ENCODE measurements around the gene RUVBL2. TPM values are rescaled to one million over a fixed set of nuclear protein-coding genes. Genes with fewer than 3 reads are reported as not detected.

Gene RUVBL2
- polyA plus RNA-seq, 1 donor from 2014 or later, result 184 TPM

DNA sequence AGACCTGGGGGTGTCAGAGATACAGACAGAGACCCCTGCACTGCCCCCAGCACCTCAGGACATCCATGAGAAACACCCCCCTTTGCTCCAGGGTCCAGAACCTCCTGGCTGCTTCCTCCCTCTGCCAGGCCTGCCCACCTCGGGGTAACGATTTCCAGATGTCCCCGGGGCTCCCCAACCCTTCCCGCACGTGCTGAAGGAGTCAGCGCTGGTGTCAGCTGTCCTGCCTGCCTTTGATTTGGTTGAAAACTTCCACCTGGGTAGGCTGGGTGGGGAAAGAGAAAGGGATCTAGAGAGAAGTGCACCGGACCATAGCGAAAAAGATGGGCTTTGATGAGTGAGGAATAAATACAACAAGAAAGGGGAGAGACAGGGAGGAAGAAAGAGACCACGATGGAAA lies 65.4 kb downstream of the RUVBL2 start:
- peaks cover 32% of the 10 kb centered on the region for H3K27me3 ChIP-seq (ENCODE audit: insufficient read depth, low read depth, low read length)
- no peaks in the 10 kb centered on the region for H3K9me2 ChIP-seq (ENCODE audit: insufficient read depth, low read length)
- H3K9me3 ChIP-seq (ENCODE audit: low read length), result no peaks in the 10 kb centered on the region
- no peaks in the 10 kb centered on the region for H4K20me1 ChIP-seq (ENCODE audit: insufficient read depth)
- no peak overlapping the region for H2AFZ ChIP-seq (ENCODE audit: low read depth, low read length)
- H3K79me2 ChIP-seq (replicated peaks; ENCODE audit: insufficient read depth, low read length), result no peaks in the 10 kb centered on the region
- H3K9ac ChIP-seq (ENCODE audit: low read length), result no peak overlapping the region
- TF ChIP-seq, protein P1, sequence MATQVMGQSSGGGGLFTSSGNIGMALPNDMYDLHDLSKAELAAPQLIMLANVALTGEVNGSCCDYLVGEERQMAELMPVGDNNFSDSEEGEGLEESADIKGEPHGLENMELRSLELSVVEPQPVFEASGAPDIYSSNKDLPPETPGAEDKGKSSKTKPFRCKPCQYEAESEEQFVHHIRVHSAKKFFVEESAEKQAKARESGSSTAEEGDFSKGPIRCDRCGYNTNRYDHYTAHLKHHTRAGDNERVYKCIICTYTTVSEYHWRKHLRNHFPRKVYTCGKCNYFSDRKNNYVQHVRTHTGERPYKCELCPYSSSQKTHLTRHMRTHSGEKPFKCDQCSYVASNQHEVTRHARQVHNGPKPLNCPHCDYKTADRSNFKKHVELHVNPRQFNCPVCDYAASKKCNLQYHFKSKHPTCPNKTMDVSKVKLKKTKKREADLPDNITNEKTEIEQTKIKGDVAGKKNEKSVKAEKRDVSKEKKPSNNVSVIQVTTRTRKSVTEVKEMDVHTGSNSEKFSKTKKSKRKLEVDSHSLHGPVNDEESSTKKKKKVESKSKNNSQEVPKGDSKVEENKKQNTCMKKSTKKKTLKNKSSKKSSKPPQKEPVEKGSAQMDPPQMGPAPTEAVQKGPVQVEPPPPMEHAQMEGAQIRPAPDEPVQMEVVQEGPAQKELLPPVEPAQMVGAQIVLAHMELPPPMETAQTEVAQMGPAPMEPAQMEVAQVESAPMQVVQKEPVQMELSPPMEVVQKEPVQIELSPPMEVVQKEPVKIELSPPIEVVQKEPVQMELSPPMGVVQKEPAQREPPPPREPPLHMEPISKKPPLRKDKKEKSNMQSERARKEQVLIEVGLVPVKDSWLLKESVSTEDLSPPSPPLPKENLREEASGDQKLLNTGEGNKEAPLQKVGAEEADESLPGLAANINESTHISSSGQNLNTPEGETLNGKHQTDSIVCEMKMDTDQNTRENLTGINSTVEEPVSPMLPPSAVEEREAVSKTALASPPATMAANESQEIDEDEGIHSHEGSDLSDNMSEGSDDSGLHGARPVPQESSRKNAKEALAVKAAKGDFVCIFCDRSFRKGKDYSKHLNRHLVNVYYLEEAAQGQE (IDR thresholded peaks at IDR 0.05; ENCODE audit: borderline replicate concordance), result no peak
- TF ChIP-seq POLR2AphosphoS5 (IDR thresholded peaks at IDR 0.05) (no peak), EP300 (conservative IDR thresholded peaks at IDR 0.05; ENCODE audit: poor library complexity, severe bottlenecking) (no peak), TAF1 (IDR thresholded peaks at IDR 0.05; ENCODE audit: low read depth) (no peak), EZH2 (IDR thresholded peaks at IDR 0.05; ENCODE audit: borderline replicate concordance, insufficient read depth, low read length, poor library complexity, severe bottlenecking) (no peak), MXI1 (conservative IDR thresholded peaks at IDR 0.05; ENCODE audit: poor library complexity, severe bottlenecking) (no peak), SMC3 (conservative IDR thresholded peaks at IDR 0.05; ENCODE audit: poor library complexity) (no peak), RAD21 (conservative IDR thresholded peaks at IDR 0.05) (no peak)
- TF ChIP-seq, protein P2, sequence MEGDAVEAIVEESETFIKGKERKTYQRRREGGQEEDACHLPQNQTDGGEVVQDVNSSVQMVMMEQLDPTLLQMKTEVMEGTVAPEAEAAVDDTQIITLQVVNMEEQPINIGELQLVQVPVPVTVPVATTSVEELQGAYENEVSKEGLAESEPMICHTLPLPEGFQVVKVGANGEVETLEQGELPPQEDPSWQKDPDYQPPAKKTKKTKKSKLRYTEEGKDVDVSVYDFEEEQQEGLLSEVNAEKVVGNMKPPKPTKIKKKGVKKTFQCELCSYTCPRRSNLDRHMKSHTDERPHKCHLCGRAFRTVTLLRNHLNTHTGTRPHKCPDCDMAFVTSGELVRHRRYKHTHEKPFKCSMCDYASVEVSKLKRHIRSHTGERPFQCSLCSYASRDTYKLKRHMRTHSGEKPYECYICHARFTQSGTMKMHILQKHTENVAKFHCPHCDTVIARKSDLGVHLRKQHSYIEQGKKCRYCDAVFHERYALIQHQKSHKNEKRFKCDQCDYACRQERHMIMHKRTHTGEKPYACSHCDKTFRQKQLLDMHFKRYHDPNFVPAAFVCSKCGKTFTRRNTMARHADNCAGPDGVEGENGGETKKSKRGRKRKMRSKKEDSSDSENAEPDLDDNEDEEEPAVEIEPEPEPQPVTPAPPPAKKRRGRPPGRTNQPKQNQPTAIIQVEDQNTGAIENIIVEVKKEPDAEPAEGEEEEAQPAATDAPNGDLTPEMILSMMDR (IDR thresholded peaks at IDR 0.05; ENCODE audit: poor library complexity, severe bottlenecking), result no peak
- no peaks in the 10 kb centered on the region for H3K36me3 ChIP-seq (ENCODE audit: insufficient read depth, low read length)
- H3K4me3 ChIP-seq (ENCODE audit: low read length), result no peak overlapping the region
- H3K27ac ChIP-seq (ENCODE audit: low read length), result no peak overlapping the region
- H3K4me2 ChIP-seq (ENCODE audit: low read length), result no peak overlapping the region
- H3F3A ChIP-seq (ENCODE audit: insufficient read depth, low read length, poor library complexity, severe bottlenecking), result no peaks in the 10 kb centered on the region

DNA sequence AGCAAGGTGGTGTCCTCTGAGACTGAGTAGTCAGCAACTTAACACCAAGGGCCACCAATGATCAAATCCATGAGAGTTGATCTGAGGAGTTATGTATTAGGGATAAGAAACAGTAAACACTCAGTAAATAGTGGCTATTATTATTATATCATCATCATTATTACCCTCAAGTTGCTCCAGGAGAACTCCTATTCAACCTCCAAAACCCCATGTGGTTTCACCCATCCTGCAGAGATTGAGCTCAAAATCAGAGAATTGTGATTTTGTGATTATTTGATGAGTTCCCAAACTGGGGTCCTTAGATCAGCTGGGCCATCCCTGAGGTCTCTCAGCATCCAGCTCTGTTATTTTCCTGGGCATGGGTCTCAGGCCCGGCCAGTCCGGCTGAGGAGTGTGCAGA lies 67.3 kb downstream of the RUVBL2 start:
- Histone ChIP-seq H3K79me2 (replicated peaks; ENCODE audit: insufficient read depth, low read length) (no peaks in the 10 kb centered on the region), H3K9me3 (ENCODE audit: low read length) (no peaks in the 10 kb centered on the region), H3K4me2 (ENCODE audit: low read length) (no peak overlapping the region), H3K27ac (ENCODE audit: low read length) (no peak overlapping the region), H3K27me3 (ENCODE audit: insufficient read depth, low read depth, low read length) (peaks cover 38% of the 10 kb centered on the region), H4K20me1 (ENCODE audit: insufficient read depth) (no peaks in the 10 kb centered on the region), H3K9ac (ENCODE audit: low read length) (no peak overlapping the region), H3K4me3 (ENCODE audit: low read length) (no peak overlapping the region), H3K9me2 (ENCODE audit: insufficient read depth, low read length) (no peaks in the 10 kb centered on the region), H2AFZ (ENCODE audit: low read depth, low read length) (no peak overlapping the region), H3K36me3 (ENCODE audit: insufficient read depth, low read length) (no peaks in the 10 kb centered on the region), H3F3A (ENCODE audit: insufficient read depth, low read length, poor library complexity, severe bottlenecking) (no peaks in the 10 kb centered on the region)
- TF ChIP-seq TAF1 (IDR thresholded peaks at IDR 0.05; ENCODE audit: low read depth) (no peak), POLR2AphosphoS5 (IDR thresholded peaks at IDR 0.05) (no peak), SMC3 (conservative IDR thresholded peaks at IDR 0.05; ENCODE audit: poor library complexity) (no peak)
- TF ChIP-seq, protein P1 (IDR thresholded peaks at IDR 0.05; ENCODE audit: borderline replicate concordance), result no peak

Data from neural cell (in vitro differentiated cells).